CD4-positive, alpha-beta memory T cell (primary cell): ENCODE results near the gene ASNSD1. TPM values are rescaled to one million over a fixed set of nuclear protein-coding genes. Genes with fewer than 3 reads are reported as not detected.
"Not testable (repeated sequence)": the region's sequence is repeated elsewhere in the genome, so short reads cannot be mapped to it uniquely, and the experiment has no call there.

Experiments
- CTCF ChIA-PET: fragments of 350-600 bp; sonication (Branson Sonifier 250); formaldehyde crosslinking; loops from one replicate; lab custom pipeline; 2021; ENCODE audit warnings: inconsistent platforms; ENCODE audit not compliant: partially characterized antibody; lab: Charles Lee
- POLR2A ChIA-PET: fragments of 350-600 bp; sonication (Branson Sonifier 250); formaldehyde crosslinking; loops from one replicate; lab custom pipeline; 2021; ENCODE audit not compliant: partially characterized antibody; lab: Charles Lee
- DNase-seq, 5 donors: peaks; one replicate each; pipeline versions ENCODE4 v3.0.0 to v3.0.0-alpha.2; 2020 to 2022; ENCODE audit warnings: mixed read lengths in 1 of 5
- H3K27ac ChIP-seq: one replicate; pipeline ENCODE4 v1.7.0; 2013; ENCODE audit warnings: low read depth, low read length
- H3K27me3 ChIP-seq: 2 replicates; pipeline ENCODE4 v1.7.0; 2013; ENCODE audit warnings: mild to moderate bottlenecking, low read length, moderate library complexity; ENCODE audit not compliant: insufficient read depth
- H3K36me3 ChIP-seq: 2 replicates; pipeline ENCODE4 v1.7.0; 2013; ENCODE audit warnings: mild to moderate bottlenecking, low read length, moderate library complexity; ENCODE audit not compliant: insufficient read depth
- H3K4me1 ChIP-seq: 2 replicates; pipeline ENCODE4 v1.7.0; 2013; ENCODE audit warnings: mild to moderate bottlenecking, low read length, moderate library complexity; ENCODE audit not compliant: insufficient read depth
- H3K4me3 ChIP-seq, 2 donors: one replicate each; pipeline ENCODE4 v1.7.0; 2013; ENCODE audit warnings: low read length in 2 of 2, mild to moderate bottlenecking in 1 of 2
- H3K9me3 ChIP-seq, 2 donors: one replicate each; pipeline ENCODE4 v1.7.0; 2013; ENCODE audit warnings: low read length in 2 of 2, control low read depth in 1 of 2; ENCODE audit not compliant: control insufficient read depth in 1 of 2
- H3K27ac Mint-ChIP-seq, 7 donors: one replicate each; pipeline ENCODE4 v1.8.0; 2020 to 2021; ENCODE audit warnings: mixed read lengths in 7 of 7, mild to moderate bottlenecking in 6 of 7, inconsistent platforms in 3 of 7, moderate library complexity in 3 of 7
- H3K27me3 Mint-ChIP-seq, 2 donors: one replicate each; pipeline ENCODE4 v1.8.0; 2020 to 2021; ENCODE audit warnings: mixed read lengths in 2 of 2
- H3K36me3 Mint-ChIP-seq, 2 donors: one replicate each; pipeline ENCODE4 v1.8.0; 2020 to 2021; ENCODE audit warnings: mixed read lengths in 2 of 2, inconsistent platforms in 1 of 2, mild to moderate bottlenecking in 1 of 2
- H3K4me1 Mint-ChIP-seq, 4 donors: one replicate each; pipeline ENCODE4 v1.8.0; 2020 to 2021; ENCODE audit warnings: mixed read lengths in 4 of 4, mild to moderate bottlenecking in 1 of 4
- H3K4me3 Mint-ChIP-seq, 8 donors: one replicate each; pipeline ENCODE4 v1.8.0; 2020 to 2021; ENCODE audit warnings: mixed read lengths in 8 of 8, mild to moderate bottlenecking in 7 of 8, moderate library complexity in 6 of 8, inconsistent platforms in 3 of 8
- H3K9me3 Mint-ChIP-seq, 8 donors: one replicate each; pipeline ENCODE4 v1.8.0; 2020 to 2021; ENCODE audit warnings: mixed read lengths in 8 of 8, mild to moderate bottlenecking in 5 of 8, inconsistent platforms in 3 of 8, moderate library complexity in 1 of 8
- intact Hi-C: fragments of 100-400 bp; cut with micrococcal nuclease; formaldehyde crosslinking; loops from one replicate; pipeline ENCODE4 v1.15.1; 2023
- polyA plus RNA-seq, 2 donors: library from polyadenylated mRNA; unstranded; fragments of 300-500 nt; fragmentation: Illumina TruSeq; gene quantifications; one replicate each; pipeline ENCODE4 v1.2.3, GENCODE V29; 2021
- total RNA-seq, 2 experiments: library from RNA; stranded (reverse); gene quantifications; one replicate each; pipeline ENCODE4 v1.2.3, GENCODE V29; 2021

ASNSD1 gene
- total and polyA plus RNA-seq, 4 experiments from 2014 or later: 46.9 to 68.7 (median 54.6) TPM

DNA sequence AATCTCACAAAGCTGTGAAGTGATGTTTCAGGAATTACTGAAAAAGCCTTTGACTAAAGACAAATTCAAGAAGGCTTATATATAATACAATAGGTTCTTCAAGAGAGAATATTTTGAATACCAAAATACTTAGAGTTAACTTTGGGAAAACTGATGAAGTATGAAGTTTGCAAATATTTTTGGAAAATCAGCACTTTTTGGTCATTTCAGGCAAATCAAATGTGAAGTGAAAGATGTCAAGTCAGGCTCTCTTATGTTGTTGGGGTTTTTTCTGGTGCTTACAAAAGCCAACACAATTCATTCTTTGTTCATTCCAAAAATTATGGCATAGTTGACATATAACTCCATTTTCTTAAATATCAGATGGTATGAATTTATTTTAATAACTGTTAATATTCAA lies 14.7 kb upstream of the ASNSD1 start:
- H3K4me1 ChIP-seq: no peaks in the 10 kb centered on the region
- DNase-seq: no peak
- intact Hi-C loops: no loop called here

DNA sequence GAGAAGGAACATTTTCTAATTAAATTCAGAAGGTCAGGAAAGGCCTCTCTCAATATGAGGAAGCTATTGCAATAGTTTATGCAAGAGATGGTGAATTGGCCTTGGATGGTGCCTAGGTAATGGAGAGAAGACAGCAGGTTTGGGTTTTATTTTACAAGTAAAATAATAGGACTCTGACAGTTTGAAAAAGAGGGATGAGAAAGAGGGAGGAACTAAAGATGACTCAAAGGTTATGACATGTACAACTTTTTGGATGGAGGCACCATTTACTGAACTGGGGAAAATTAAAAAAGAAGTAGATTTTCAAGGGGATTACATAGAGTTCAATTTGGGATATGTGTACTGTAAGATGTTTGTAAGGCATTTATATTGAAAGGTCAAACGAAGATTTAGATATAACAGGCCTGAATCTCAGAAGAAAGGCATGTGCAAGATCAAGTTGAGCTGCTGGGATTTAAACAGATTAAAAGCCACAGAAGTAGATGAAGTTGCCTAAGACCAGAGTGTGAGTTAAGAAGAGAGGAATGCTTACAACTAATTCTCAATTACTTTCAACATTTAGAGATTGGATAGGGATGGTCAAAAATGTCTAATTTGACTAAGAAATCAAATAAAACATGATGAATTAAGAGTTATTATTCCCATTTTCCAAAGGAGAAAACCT lies 12.3 kb upstream of the ASNSD1 start:
- peaks cover 0 to 13% (median 2%) of the 10 kb centered on the region in 8 donors for H3K9me3 Mint-ChIP-seq
- peaks cover 0 to 5% of the 10 kb centered on the region in 2 donors for H3K36me3 Mint-ChIP-seq
- CTCF ChIA-PET: interaction anchor here (3.1 kb wide), 1 partner anchor 11 kb away, joined by 15 read pairs; the partner anchor contains the start of gene ASNSD1
- no peak overlapping the region for H3K27ac Mint-ChIP-seq
- Histone ChIP-seq H3K4me1 (no peaks in the 10 kb centered on the region), H3K9me3 (no peaks in the 10 kb centered on the region), H3K27ac (no peak overlapping the region), H3K27me3 (no peaks in the 10 kb centered on the region), H3K36me3 (no peaks in the 10 kb centered on the region), H3K4me3 (no peak overlapping the region)
- no peak for DNase-seq
- no peaks in the 10 kb centered on the region for H3K27me3 Mint-ChIP-seq
- no peak overlapping the region for H3K4me3 Mint-ChIP-seq
- intact Hi-C loops: no loop called here
- H3K4me1 Mint-ChIP-seq: peaks cover 0 to 4% (median 0%) of the 10 kb centered on the region in 4 donors
- POLR2A ChIA-PET: interaction anchor here (1.7 kb wide), 1 partner anchor 9 kb away, joined by 5 read pairs; no protein-coding TSS in a partner anchor

More for the DNA sequence above, 14.7 kb upstream of the ASNSD1 start:
- Mint-ChIP-seq H3K36me3 (no peaks in the 10 kb centered on the region), H3K4me1 (peaks cover 0 to under 1% (median 0%) of the 10 kb centered on the region in 4 donors), H3K4me3 (no peak overlapping the region), H3K27ac (no peak overlapping the region), H3K27me3 (no peaks in the 10 kb centered on the region), H3K9me3 (peaks cover 0 to 5% (median 2%) of the 10 kb centered on the region in 8 donors)
- POLR2A ChIA-PET: no interaction called here
- no peaks in the 10 kb centered on the region for H3K27me3 ChIP-seq
- H3K27ac ChIP-seq: no peak overlapping the region
- no peaks in the 10 kb centered on the region for H3K36me3 ChIP-seq
- H3K9me3 ChIP-seq: no peaks in the 10 kb centered on the region
- no peak overlapping the region for H3K4me3 ChIP-seq
- CTCF ChIA-PET: no interaction called here

- Mint-ChIP-seq H3K36me3 (peaks cover 0 to 5% of the 10 kb centered on the region in 2 donors), H3K4me3 (no peak overlapping the region), H3K27ac (peak overlapping the region in 1 of 7 donors; percentile 21), H3K4me1 (peaks cover 2 to 4% (median 4%) of the 10 kb centered on the region in 4 donors), H3K27me3 (no peaks in the 10 kb centered on the region), H3K9me3 (peaks cover 0 to 13% (median 2%) of the 10 kb centered on the region in 8 donors)
- no peak overlapping the region for H3K4me3 ChIP-seq
- CTCF ChIA-PET: interaction anchor here (1.5 to 3.1 kb wide), 2 partner anchors 9 to 47 kb away, joined by 4 to 15 read pairs; partner anchors contain the start of gene ASNSD1
- intact Hi-C loops: no loop called here
- POLR2A ChIA-PET: interaction anchor here (1.1 to 1.5 kb wide), 2 partner anchors 9 to 210 kb away, joined by 3 to 5 read pairs; partner anchors contain the start of genes ASNSD1 and WDR75
- H3K4me1 ChIP-seq: no peaks in the 10 kb centered on the region
- H3K27me3 ChIP-seq: no peaks in the 10 kb centered on the region
- no peaks in the 10 kb centered on the region for H3K36me3 ChIP-seq
- H3K9me3 ChIP-seq: no peaks in the 10 kb centered on the region
- no peak for DNase-seq
- H3K27ac ChIP-seq: no peak overlapping the region
These were observed 10.0 kb upstream of the ASNSD1 start for GRCh38 chr2:189651284-189651683.

DNA sequence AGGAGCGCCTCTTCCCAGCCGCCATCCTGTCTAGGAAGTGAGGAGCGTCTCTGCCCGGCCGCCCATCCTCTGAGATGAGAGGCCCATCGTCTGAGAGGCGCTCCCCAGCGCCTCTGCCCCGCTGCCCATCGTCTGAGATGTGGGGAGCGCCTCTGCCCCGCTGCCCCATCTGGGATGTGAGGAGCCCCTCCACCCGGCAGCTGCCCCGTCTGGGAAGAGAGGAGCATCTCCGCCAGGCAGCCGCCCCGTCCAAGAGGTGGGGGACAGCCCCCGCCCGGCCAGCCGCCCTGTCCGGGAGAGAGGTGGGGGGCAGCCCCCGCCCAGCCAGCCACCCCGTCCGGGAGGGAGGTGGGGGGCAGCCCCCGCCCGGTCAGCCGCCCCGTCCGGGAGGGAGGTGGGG lies 7.8 kb upstream of the ASNSD1 start:
- H3K9me3 ChIP-seq, H3K27me3 Mint-ChIP-seq, H3K4me3 ChIP-seq, CTCF ChIA-PET, POLR2A ChIA-PET, DNase-seq, intact Hi-C loops, H3K36me3 ChIP-seq, H3K36me3 Mint-ChIP-seq, H3K27ac ChIP-seq, H3K4me3 Mint-ChIP-seq, H3K27ac Mint-ChIP-seq, H3K27me3 ChIP-seq: not testable (repeated sequence)
- peaks cover 0 to 13% (median 2%) of the 10 kb centered on the region in 8 donors for H3K9me3 Mint-ChIP-seq
- peaks cover 13% of the 10 kb centered on the region for H3K4me1 ChIP-seq
- H3K4me1 Mint-ChIP-seq: peaks cover 17 to 23% (median 20%) of the 10 kb centered on the region in 4 donors

GRCh38 chr2:189654641-189655040 lies 6.6 kb upstream of the ASNSD1 start:
- Histone ChIP-seq H3K27ac (no peak overlapping the region), H3K27me3 (no peaks in the 10 kb centered on the region), H3K9me3 (no peaks in the 10 kb centered on the region), H3K36me3 (no peaks in the 10 kb centered on the region), H3K4me3 (no peak overlapping the region), H3K4me1 (peaks cover 25% of the 10 kb centered on the region)
- intact Hi-C loops: no loop called here
- Mint-ChIP-seq H3K27me3 (no peaks in the 10 kb centered on the region), H3K27ac (peak overlapping the region in 1 of 7 donors; percentile 13), H3K9me3 (peaks cover 0 to 13% (median 2%) of the 10 kb centered on the region in 8 donors), H3K4me3 (no peak overlapping the region), H3K36me3 (peaks cover 0 to 5% of the 10 kb centered on the region in 2 donors), H3K4me1 (peaks cover 22 to 34% (median 29%) of the 10 kb centered on the region in 4 donors)
- POLR2A ChIA-PET: no interaction called here
- DNase-seq: no peak
- CTCF ChIA-PET: no interaction called here

- H3K36me3 Mint-ChIP-seq: no peaks in the 10 kb centered on the region
- H3K27me3 Mint-ChIP-seq: no peaks in the 10 kb centered on the region
- peaks cover 27 to 40% (median 33%) of the 10 kb centered on the region in 4 donors for H3K4me1 Mint-ChIP-seq
- no peaks in the 10 kb centered on the region for H3K9me3 Mint-ChIP-seq
- POLR2A ChIA-PET: interaction anchor here (1.0 to 4.9 kb wide), 17 partner anchors 9 to 1223 kb away, joined by 3 to 48 read pairs (median 5); partner anchors contain the start of genes ANKAR, GLS, MFSD6 and NEMP2
- Histone ChIP-seq H3K4me3 (peak overlapping the region; percentile 25 to 30), H3K9me3 (no peaks in the 10 kb centered on the region), H3K36me3 (no peaks in the 10 kb centered on the region), H3K27me3 (no peaks in the 10 kb centered on the region), H3K27ac (peak overlapping the region; percentile 57), H3K4me1 (peaks cover 47% of the 10 kb centered on the region)
- DNase-seq: peak; percentile 56 to 71 (median 58)
- H3K4me3 Mint-ChIP-seq: peak overlapping the region; percentile 57 to 81 (median 79)
- peak overlapping the region in 6 of 7 donors; percentile 77 to 96 (median 92) for H3K27ac Mint-ChIP-seq
- CTCF ChIA-PET: interaction anchor here (1.0 to 11.3 kb wide), 9 partner anchors 16 to 217 kb away, joined by 3 to 171 read pairs (median 8); partner anchors contain the start of genes ANKAR, OSGEPL1 and SLC40A1
- intact Hi-C loops: no loop called here
These were observed 3.4 kb upstream of the ASNSD1 start for GRCh38 chr2:189657867-189658266.
